RPMI8226 (cell line): ENCODE measurements around the gene TBCD.

Source experiments
- DNase-seq: peaks from one replicate; pipeline ENCODE4 v3.0.0-alpha.2; 2015

Gene TBCD

GRCh38 chr17:82835766-82836512, 84.1 kb downstream of the TBCD start:
- DNase-seq, result no peak

- DNase-seq, result no peak
Observed at GRCh38 chr17:82836823-82837357, 85.0 kb downstream of the TBCD start.

- DNase-seq, result no peak
Observed at GRCh38 chr17:82837586-82838320, 85.9 kb downstream of the TBCD start.

GRCh38 chr17:82838386-82839063, 86.7 kb downstream of the TBCD start:
- no peak for DNase-seq

GRCh38 chr17:82839617-82840292, 87.9 kb downstream of the TBCD start, which contains the start of gene ZNF750:
Gene ZNF750, minus strand, starts transcription at chr17:82840022. Its CDS starts 7,568 bp downstream, at chr17:82832454.
- DNase-seq, result no peak

- DNase-seq, result no peak
Observed at GRCh38 chr17:82840431-82840831, 88.6 kb downstream of the TBCD start.

- DNase-seq, result no peak
Observed at GRCh38 chr17:82841921-82842596, 90.2 kb downstream of the TBCD start.

- DNase-seq, result no peak
Observed at GRCh38 chr17:82843904-82844680, 92.2 kb downstream of the TBCD start.

- DNase-seq, result no peak
Observed at GRCh38 chr17:82844796-82845162, 92.9 kb downstream of the TBCD start.

- no peak for DNase-seq
Observed at GRCh38 chr17:82845163-82845807, 93.4 kb downstream of the TBCD start.

GRCh38 chr17:82846061-82846691, 94.3 kb downstream of the TBCD start:
- DNase-seq, result no peak

GRCh38 chr17:82848022-82848592, 96.2 kb downstream of the TBCD start:
- no peak for DNase-seq

- no peak for DNase-seq
Observed at GRCh38 chr17:82849076-82849945, 97.4 kb downstream of the TBCD start.

- DNase-seq, result no peak
Observed at GRCh38 chr17:82851381-82851780, 99.5 kb downstream of the TBCD start.

GRCh38 chr17:82854226-82854625, 102.4 kb downstream of the TBCD start:
- DNase-seq, result no peak

- DNase-seq, result no peak
Observed at GRCh38 chr17:82856361-82856760, 104.5 kb downstream of the TBCD start.

GRCh38 chr17:82858376-82859126, 106.7 kb downstream of the TBCD start:
- no peak for DNase-seq
